Measurements from ENCODE around the gene GPR108. TPM values are rescaled to one million over a fixed set of nuclear protein-coding genes. Genes with fewer than 3 reads are reported as not detected.

The GPR108 gene
- total and polyA plus RNA-seq, 10 donors: 35.4 to 102 (median 61.9) TPM

DNA sequence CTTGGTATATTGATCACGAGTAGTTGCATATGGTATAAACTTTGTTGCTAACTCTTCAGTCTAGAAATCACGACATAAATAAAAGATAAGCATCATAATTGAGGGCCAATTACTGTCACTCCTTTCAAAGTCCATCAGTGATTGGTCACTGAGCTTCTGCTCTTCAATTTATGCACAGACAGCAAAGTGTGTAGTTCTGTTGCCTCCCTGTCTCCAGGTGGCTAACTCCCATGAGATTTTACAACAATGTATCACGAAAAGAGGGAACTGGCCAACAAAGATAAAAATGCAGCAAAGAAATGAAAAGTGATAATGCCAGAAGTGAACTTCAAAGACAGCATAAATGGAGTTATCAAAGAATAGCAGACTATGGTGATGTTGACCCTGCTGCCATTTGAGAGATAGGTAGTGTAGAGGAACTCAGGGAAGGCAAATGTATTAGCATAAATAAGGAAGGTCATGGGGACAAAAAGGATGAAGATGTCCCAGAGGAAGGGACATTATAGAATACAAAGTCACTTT, 54.7 kb downstream of the GPR108 start:
- WGBS, 5 donors: 59 to 78% (median 70%) methylated on average over 3 of the region's 3 CpGs
- Histone ChIP-seq H3K36me3 (no peaks in the 10 kb centered on the region), H3K27ac (no peak overlapping the region), H3K4me1 (peaks cover 0 to 2% (median 0%) of the 10 kb centered on the region in 6 donors), H3K9me3 (peaks cover 0 to 6% (median 0%) of the 10 kb centered on the region in 8 donors), H3K27me3 (replicated peaks in 1 of 7) (no peaks in the 10 kb centered on the region), H3K4me3 (no peak overlapping the region)
- TF ChIP-seq POLR2A (IDR thresholded peaks at IDR 0.05): no peak
- no peak for TF ChIP-seq POLR2AphosphoS5 (IDR thresholded peaks at IDR 0.05)
- TF ChIP-seq CTCF (IDR thresholded peaks at IDR 0.05 in 8 of 11, conservative IDR thresholded peaks at IDR 0.05 in 3 of 11): no peak
- intact Hi-C loops (cut with DNase I; ENCODE audit: low total_unique reads): no loop called here
- DNase-seq: no peak

- peak; percentile 22 for DNase-seq
- WGBS, 5 donors: 92 to 100% (median 93%) methylated on average over 1 of the region's 1 CpG
- H3K36me3 ChIP-seq: no peaks in the 10 kb centered on the region
- H3K27me3 ChIP-seq (replicated peaks in 1 of 7): peaks cover 0 to under 1% (median 0%) of the 10 kb centered on the region in 7 donors
- H3K4me3 ChIP-seq: no peak overlapping the region
- intact Hi-C loops (cut with DNase I; ENCODE audit: low total_unique reads): no loop called here
- peaks cover 0 to 15% (median 4%) of the 10 kb centered on the region in 6 donors for H3K4me1 ChIP-seq
- no peak for TF ChIP-seq CTCF (IDR thresholded peaks at IDR 0.05 in 8 of 11, conservative IDR thresholded peaks at IDR 0.05 in 3 of 11)
- no peak for TF ChIP-seq POLR2A (IDR thresholded peaks at IDR 0.05)
- no peak for TF ChIP-seq POLR2AphosphoS5 (IDR thresholded peaks at IDR 0.05)
- no peak overlapping the region for H3K27ac ChIP-seq
- H3K9me3 ChIP-seq: peaks cover 0 to 6% (median 0%) of the 10 kb centered on the region in 8 donors
Measured at GRCh38 chr19:6680141-6680540, 57.2 kb downstream of the GPR108 start.

Small RNA genes within 50 kb of the gene (microRNA-seq; reads per million reads assigned to microRNA genes)
- 0 to 2.8 (median 0.57) reads per million in 3 donors for gene MIR6791

Other genes with a start within 250 kb of the GPR108 start
- gene TUBB4A, start 235.3 kb downstream of the GPR108 start, total RNA-seq: 10 to 100 TPM; 11.4 to 23.8 (median 20.7) TPM
- 1 to 10 TPM; 1.7 to 7.2 (median 2.0) TPM for gene TUBB4A, start 235.3 kb downstream of the GPR108 start, polyA plus RNA-seq
- gene TNFSF9, start 206.6 kb downstream of the GPR108 start, total RNA-seq: 1 to 10 TPM in 6 of 7 donors, under 1 TPM in 1; 0.72 to 4.1 (median 3.3) TPM
- 1 to 10 TPM; 1.5 to 3.1 (median 2.7) TPM for gene TNFSF9, start 206.6 kb downstream of the GPR108 start, polyA plus RNA-seq
- 1 to 10 TPM in 6 of 7 donors, under 1 TPM in 1; 0.69 to 7.3 (median 3.0) TPM for gene CD70, start 146.4 kb downstream of the GPR108 start, total RNA-seq
- 1 to 10 TPM; 3.6 to 6.6 (median 3.9) TPM for gene CD70, start 146.4 kb downstream of the GPR108 start, polyA plus RNA-seq
- gene TNFSF14, start 67.4 kb downstream of the GPR108 start, total RNA-seq: 10 to 100 TPM in 2 of 7 donors, 1 to 10 TPM in 5; 5.2 to 10.6 (median 8.2) TPM
- gene TNFSF14, start 67.4 kb downstream of the GPR108 start, polyA plus RNA-seq: 1 to 10 TPM in 2 of 3 donors, under 1 TPM in 1; 0.41 to 1.6 (median 1.1) TPM
- gene C3, start 16.9 kb downstream of the GPR108 start, total RNA-seq: 10 to 100 TPM in 4 of 7 donors, 1 to 10 TPM in 3; 5.8 to 68.1 (median 19.7) TPM
- gene C3, start 16.9 kb downstream of the GPR108 start, polyA plus RNA-seq: 100 to 1,000 TPM in 1 of 3 donors, 10 to 100 TPM in 2; 31.0 to 182 (median 34.1) TPM
- gene TRIP10, start 2.1 kb upstream of the GPR108 start, total RNA-seq: 10 to 100 TPM; 25.4 to 50.3 (median 32.1) TPM
- gene TRIP10, start 2.1 kb upstream of the GPR108 start, polyA plus RNA-seq: 10 to 100 TPM; 17.2 to 58.2 (median 36.1) TPM
- gene SH2D3A, start 29.9 kb upstream of the GPR108 start, total RNA-seq: 10 to 100 TPM in 5 of 7 donors, 1 to 10 TPM in 2; 7.5 to 17.1 (median 11.8) TPM
- 10 to 100 TPM in 1 of 3 donors, 1 to 10 TPM in 2; 7.6 to 10.0 (median 9.3) TPM for gene SH2D3A, start 29.9 kb upstream of the GPR108 start, polyA plus RNA-seq
- 100 to 1,000 TPM in 1 of 7 donors, 10 to 100 TPM in 6; 73.4 to 151 (median 90.1) TPM for gene VAV1, start 35.1 kb upstream of the GPR108 start, total RNA-seq
- 10 to 100 TPM; 34.8 to 48.8 (median 40.9) TPM for gene VAV1, start 35.1 kb upstream of the GPR108 start, polyA plus RNA-seq
- 10 to 100 TPM; 20.1 to 65.2 (median 30.6) TPM for gene ADGRE1, start 150.0 kb upstream of the GPR108 start, total RNA-seq
- 1 to 10 TPM; 2.3 to 4.0 (median 3.3) TPM for gene ADGRE1, start 150.0 kb upstream of the GPR108 start, polyA plus RNA-seq

All from spleen (tissue), 11 donors.